T47D (cell line): ENCODE results near the gene PGC.

Source experiments
- DNase-seq, 2 experiments: peaks; one replicate each; pipeline versions ENCODE4 v3.0.0 to v3.0.0-alpha.2; 2011 to 2012; ENCODE audit warnings: low read depth in 1 of 2, low spot score in 1 of 2
- JUND ChIP-seq: IDR thresholded peaks from 2 replicates; pipeline ENCODE4 v1.6.1; 2012; ENCODE audit warnings: low read depth
- in situ Hi-C: cut with HindIII; loops from 2 replicates; pipeline ENCODE4 v1.10.0; 2016; ENCODE audit warnings: low sequenced_read_pairs, low pct_unique_long_range_greater_than_20kb

The PGC gene

DNA sequence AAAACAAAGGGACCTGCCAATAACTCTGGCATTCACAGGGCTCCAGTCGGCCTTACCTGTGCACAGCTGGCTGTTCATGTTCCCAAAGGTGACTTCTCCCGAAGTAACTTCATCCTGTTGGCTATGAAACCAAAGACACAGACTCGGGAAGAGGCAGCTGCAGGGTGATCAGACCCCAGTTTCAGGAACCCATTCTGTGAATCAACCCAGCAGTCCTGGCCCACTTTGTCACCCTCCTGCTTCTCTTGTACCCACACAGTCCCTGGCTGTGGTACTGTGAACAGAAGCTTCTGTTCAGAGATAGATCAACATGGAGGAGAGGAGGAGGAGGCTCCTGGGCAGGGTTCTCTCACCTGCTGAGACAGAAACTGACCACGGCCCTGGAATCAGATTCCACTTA, 8.7 kb upstream of the PGC start:
- in situ Hi-C loops = no loop called here
- DNase-seq = no peak
- no peak for TF ChIP-seq JUND

DNA sequence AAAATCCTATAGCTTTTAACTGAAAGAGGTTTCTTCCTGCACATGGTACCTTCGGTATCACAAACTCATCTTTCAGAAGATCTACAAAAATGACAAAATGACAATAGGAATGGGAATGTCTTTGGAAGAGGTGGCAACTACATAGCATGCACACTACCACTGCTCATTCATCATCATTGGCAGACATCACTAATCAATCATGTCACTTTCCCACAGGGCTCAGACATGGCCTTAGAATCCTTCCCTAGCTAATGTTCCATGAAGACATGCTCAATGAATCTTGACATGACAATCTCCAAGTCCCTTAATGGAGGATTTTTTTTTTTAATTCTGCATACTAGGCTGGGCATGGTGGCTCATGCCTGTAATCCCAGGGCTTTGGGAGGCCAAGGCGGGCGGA, 3.2 kb upstream of the PGC start:
- in situ Hi-C loops = no loop called here
- no peak for TF ChIP-seq JUND
- DNase-seq = no peak

DNA sequence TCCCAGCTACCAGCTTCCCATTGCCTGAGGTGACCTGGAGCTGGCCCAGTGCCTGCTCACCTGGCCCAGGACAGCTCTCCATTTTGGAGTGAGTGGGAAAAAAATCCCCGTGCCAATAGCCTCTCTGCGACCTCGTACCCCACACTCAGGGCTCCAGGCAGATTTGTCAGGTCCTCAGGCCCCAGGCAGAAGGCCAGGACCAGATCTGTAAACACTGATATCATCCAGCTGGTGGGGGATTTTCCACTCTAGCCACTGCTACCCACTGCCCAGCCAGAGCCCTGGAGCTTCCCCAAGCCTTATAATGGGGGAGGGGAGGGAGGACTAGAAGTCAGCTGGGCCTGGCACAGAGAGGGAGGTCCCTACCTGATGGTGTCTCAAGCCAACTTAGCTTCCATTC, 1.3 kb upstream of the PGC start:
- DNase-seq = no peak
- no peak for TF ChIP-seq JUND
- in situ Hi-C loops = no loop called here

DNA sequence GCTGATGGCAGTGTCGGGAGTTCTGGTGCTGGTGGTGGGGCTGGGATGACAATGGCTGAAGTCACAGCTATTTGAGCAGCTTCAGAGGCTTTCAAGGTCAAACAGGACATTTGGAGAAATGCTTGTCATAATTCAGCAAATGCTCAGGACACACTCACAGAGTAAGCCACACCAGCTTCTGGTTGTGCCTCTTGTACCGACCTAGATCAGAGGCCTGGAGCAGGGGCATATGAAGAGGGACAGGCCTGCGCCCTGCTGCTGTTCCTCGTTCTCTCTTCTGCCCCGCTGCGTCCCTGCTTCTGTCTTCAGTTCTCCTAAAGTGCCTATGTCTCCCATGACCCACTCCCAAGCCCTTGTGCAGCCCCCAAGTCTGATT, 893 bp upstream of the PGC start:
- in situ Hi-C loops = no loop called here
- DNase-seq = no peak
- TF ChIP-seq JUND = no peak

DNA sequence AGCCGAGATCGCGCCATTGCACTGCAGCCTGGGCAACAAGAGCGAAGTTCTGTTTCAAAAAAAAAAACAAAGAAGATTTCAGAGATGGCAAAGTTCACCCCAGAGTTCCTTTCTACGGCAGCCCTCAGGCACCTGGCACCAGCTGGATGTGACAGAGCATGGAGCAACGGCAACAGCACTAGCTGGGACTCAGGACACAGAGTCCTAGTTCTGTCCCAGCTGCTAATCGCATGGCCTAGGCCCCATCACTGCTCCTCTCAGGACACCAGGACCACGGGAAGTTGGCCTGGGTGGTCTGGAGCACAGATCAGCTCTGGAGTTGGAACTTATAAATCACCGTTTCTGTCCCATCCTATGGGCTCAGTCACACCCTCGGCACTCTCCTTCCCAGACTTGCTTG, 1.1 kb downstream of the PGC start:
- TF ChIP-seq JUND = no peak
- in situ Hi-C loops = no loop called here
- no peak for DNase-seq

- in situ Hi-C loops = no loop called here
- no peak for TF ChIP-seq JUND
- DNase-seq = no peak
Measured at GRCh38 chr6:41744236-41744787, 2.9 kb downstream of the PGC start.

DNA sequence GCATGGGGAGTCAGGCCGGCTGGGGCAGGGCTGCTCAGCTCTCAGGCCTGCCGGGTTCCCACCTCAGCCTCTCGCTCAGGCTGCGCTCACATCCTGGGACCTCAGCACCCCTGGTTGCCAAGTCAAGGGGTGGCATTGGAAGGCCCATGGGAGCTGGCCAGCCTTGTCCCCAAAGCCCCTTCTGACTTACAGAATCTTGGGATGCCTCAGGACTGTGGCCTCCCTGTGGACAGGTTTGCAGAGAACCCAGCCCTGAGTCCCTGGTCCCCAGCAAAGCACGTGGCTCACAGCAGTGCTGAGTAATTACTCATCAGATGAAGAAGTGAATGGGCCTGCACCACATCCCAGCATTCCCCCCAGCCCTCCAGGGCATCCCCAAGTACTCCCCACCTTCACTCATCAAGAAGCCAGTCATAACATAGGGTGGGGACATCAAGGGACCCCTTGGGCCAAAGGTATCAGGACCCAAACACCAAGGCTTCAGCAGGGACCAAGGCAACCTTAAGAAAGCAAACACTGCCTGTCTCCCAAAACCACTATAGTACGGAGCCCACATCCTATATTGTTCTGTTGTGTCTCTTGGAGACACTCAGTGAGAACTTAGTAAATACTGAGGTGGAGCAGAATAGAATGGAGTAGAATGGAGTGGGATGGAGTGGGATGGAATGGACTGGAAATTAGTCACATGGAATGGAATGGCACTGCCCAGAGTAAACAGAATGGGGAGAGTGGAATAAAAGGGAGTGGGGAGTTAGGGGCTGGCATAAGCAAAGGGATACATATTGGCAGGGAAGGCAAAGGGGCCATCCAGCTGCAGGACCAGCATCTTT, 3.6 kb downstream of the PGC start:
- in situ Hi-C loops = no loop called here
- TF ChIP-seq JUND = no peak
- DNase-seq = no peak

- in situ Hi-C loops = no loop called here
- DNase-seq = no peak
- TF ChIP-seq JUND = no peak
Measured at GRCh38 chr6:41741625-41742490, 5.3 kb downstream of the PGC start.

- TF ChIP-seq JUND = no peak
- no peak for DNase-seq
- in situ Hi-C loops = no loop called here
Measured at GRCh38 chr6:41740366-41741162, 6.6 kb downstream of the PGC start.

DNA sequence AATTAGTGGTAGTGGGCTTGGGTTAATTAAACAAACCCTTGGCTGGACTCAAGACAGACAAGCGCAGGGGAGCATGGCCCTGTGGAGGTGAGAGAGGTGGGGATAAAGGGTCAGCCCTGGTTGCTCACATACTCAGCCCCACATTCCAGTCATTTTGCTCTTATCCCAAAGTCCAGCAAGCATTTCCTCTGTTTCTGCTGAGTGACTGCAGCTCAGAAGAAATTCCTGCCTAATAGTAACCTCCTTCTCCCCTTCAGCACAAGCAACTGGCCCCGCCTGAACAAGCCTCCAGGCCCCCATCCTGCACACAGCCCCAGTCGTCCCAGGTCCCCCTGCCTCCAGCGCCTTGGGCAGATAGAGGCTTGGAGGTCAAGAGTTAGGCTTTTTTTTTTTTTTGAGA, 8.2 kb downstream of the PGC start:
- DNase-seq = no peak
- in situ Hi-C loops = no loop called here
- no peak for TF ChIP-seq JUND

DNA sequence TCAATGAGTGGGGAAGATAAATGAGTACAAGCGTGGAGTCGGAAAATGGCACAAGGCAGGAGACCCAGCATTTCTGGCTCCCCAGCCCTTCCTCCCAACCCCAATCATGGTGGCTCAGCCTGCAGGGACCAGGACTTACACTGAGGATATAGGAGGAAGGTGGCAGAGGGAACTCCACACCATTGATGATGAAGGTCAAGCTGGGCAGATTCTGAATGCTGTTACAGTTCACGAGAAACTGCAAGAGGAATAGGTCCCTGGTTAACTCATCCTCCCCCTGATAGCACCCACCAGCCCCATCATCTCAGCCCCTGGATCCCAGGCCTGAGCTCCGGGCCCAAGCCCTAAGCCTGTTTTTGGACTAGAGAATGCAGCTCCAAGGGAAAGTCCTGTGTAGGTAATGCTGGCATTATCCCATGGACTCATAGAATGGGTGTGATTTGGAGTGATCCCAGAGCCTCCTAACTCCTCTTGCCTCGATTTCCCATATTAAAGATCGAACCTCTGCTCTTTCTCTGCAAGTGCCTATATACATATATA, 9.5 kb downstream of the PGC start:
- in situ Hi-C loops = no loop called here
- no peak for TF ChIP-seq JUND
- no peak for DNase-seq
